Mucosa of stomach (tissue), 1 donor: ENCODE results near the gene C2orf78.

ENCODE experiments used
- H3K27me3 ChIP-seq: one replicate; pipeline ENCODE4 v1.7.0; 2013; ENCODE audit warnings: mild to moderate bottlenecking, low read length; ENCODE audit not compliant: control insufficient read depth, insufficient read depth
- H3K36me3 ChIP-seq: one replicate; pipeline ENCODE4 v1.7.0; 2013; ENCODE audit warnings: low read length; ENCODE audit not compliant: control insufficient read depth, insufficient read depth
- H3K4me1 ChIP-seq: one replicate; pipeline ENCODE4 v1.7.0; 2013; ENCODE audit warnings: mild to moderate bottlenecking, low read length; ENCODE audit not compliant: control insufficient read depth, insufficient read depth
- H3K4me3 ChIP-seq: one replicate; pipeline ENCODE4 v1.7.0; 2013; ENCODE audit warnings: low read length
- H3K9ac ChIP-seq: one replicate; pipeline ENCODE4 v1.7.0; 2013; ENCODE audit warnings: mild to moderate bottlenecking, low read length, moderate library complexity
- H3K9me3 ChIP-seq: one replicate; pipeline ENCODE4 v1.7.0; 2013; ENCODE audit warnings: mild to moderate bottlenecking, low read length, moderate library complexity; ENCODE audit not compliant: control insufficient read depth
- donor health status: Pancreatic carcinoma.

Gene C2orf78

GRCh38 chr2:73828818-73829570 is 45.0 kb downstream of the C2orf78 start, which contains the start of gene STAMBP:
Gene STAMBP, plus strand, starts transcription at chr2:73828961. Its CDS starts 1,896 bp downstream, at chr2:73830857.
- Histone ChIP-seq H3K4me1 (peaks cover 18% of the 10 kb centered on the region), H3K9ac (peak within 1 kb of the TSS; percentile 91), H3K9me3 (no peaks in the 10 kb centered on the region)

GRCh38 chr2:73830871-73831401 is 47.0 kb downstream of the C2orf78 start:
- no peak overlapping the region for H3K9ac ChIP-seq
- no peak overlapping the region for H3K4me3 ChIP-seq
- H3K27me3 ChIP-seq, result no peaks in the 10 kb centered on the region
- H3K9me3 ChIP-seq, result no peaks in the 10 kb centered on the region
- H3K36me3 ChIP-seq, result peaks cover 6% of the 10 kb centered on the region
- peaks cover 18% of the 10 kb centered on the region for H3K4me1 ChIP-seq

More at GRCh38 chr2:73828818-73829570, 45.0 kb downstream of the C2orf78 start, which contains the start of gene STAMBP:
- Histone ChIP-seq H3K4me3 (peak within 1 kb of the TSS; percentile 82), H3K36me3 (peaks cover 3% of the 10 kb centered on the region), H3K27me3 (no peaks in the 10 kb centered on the region)

- Histone ChIP-seq H3K27me3 (no peaks in the 10 kb centered on the region), H3K4me1 (peaks cover 18% of the 10 kb centered on the region), H3K9me3 (no peaks in the 10 kb centered on the region), H3K9ac (no peak overlapping the region), H3K36me3 (peaks cover 6% of the 10 kb centered on the region), H3K4me3 (no peak overlapping the region)
Measured at GRCh38 chr2:73832930-73833329, 48.9 kb downstream of the C2orf78 start.

GRCh38 chr2:73836141-73836943 is 52.4 kb downstream of the C2orf78 start:
- Histone ChIP-seq H3K9me3 (no peaks in the 10 kb centered on the region), H3K4me3 (no peak overlapping the region), H3K4me1 (peaks cover 2% of the 10 kb centered on the region), H3K9ac (no peak overlapping the region), H3K27me3 (no peaks in the 10 kb centered on the region), H3K36me3 (peaks cover 6% of the 10 kb centered on the region)

- Histone ChIP-seq H3K9me3 (no peaks in the 10 kb centered on the region), H3K36me3 (peaks cover 3% of the 10 kb centered on the region), H3K9ac (no peak overlapping the region), H3K4me3 (no peak overlapping the region), H3K27me3 (no peaks in the 10 kb centered on the region), H3K4me1 (peaks cover 12% of the 10 kb centered on the region)
Measured at GRCh38 chr2:73837847-73838585, 54.0 kb downstream of the C2orf78 start.

- Histone ChIP-seq H3K4me3 (no peak overlapping the region), H3K36me3 (peaks cover 3% of the 10 kb centered on the region), H3K9me3 (no peaks in the 10 kb centered on the region), H3K27me3 (no peaks in the 10 kb centered on the region), H3K4me1 (peaks cover 12% of the 10 kb centered on the region), H3K9ac (no peak overlapping the region)
Measured at GRCh38 chr2:73838889-73839534, 55.0 kb downstream of the C2orf78 start.

GRCh38 chr2:73839653-73840411 is 55.8 kb downstream of the C2orf78 start:
- H3K9ac ChIP-seq, result no peak overlapping the region
- H3K9me3 ChIP-seq, result no peaks in the 10 kb centered on the region
- peaks cover 12% of the 10 kb centered on the region for H3K4me1 ChIP-seq
- H3K4me3 ChIP-seq, result no peak overlapping the region
- no peaks in the 10 kb centered on the region for H3K36me3 ChIP-seq
- H3K27me3 ChIP-seq, result no peaks in the 10 kb centered on the region

- H3K4me1 ChIP-seq, result peaks cover 12% of the 10 kb centered on the region
- H3K4me3 ChIP-seq, result no peak overlapping the region
- H3K36me3 ChIP-seq, result no peaks in the 10 kb centered on the region
- H3K9ac ChIP-seq, result no peak overlapping the region
- no peaks in the 10 kb centered on the region for H3K27me3 ChIP-seq
- no peaks in the 10 kb centered on the region for H3K9me3 ChIP-seq
Measured at GRCh38 chr2:73841912-73842738, 58.1 kb downstream of the C2orf78 start.

GRCh38 chr2:73842739-73843019 is 58.7 kb downstream of the C2orf78 start:
- no peaks in the 10 kb centered on the region for H3K27me3 ChIP-seq
- H3K36me3 ChIP-seq, result no peaks in the 10 kb centered on the region
- H3K4me3 ChIP-seq, result no peak overlapping the region
- H3K9ac ChIP-seq, result no peak overlapping the region
- no peaks in the 10 kb centered on the region for H3K9me3 ChIP-seq
- peaks cover 12% of the 10 kb centered on the region for H3K4me1 ChIP-seq

- Histone ChIP-seq H3K27me3 (no peaks in the 10 kb centered on the region), H3K4me3 (no peak overlapping the region), H3K4me1 (peaks cover 12% of the 10 kb centered on the region), H3K9ac (no peak overlapping the region), H3K9me3 (no peaks in the 10 kb centered on the region), H3K36me3 (no peaks in the 10 kb centered on the region)
Measured at GRCh38 chr2:73844087-73844486, 60.1 kb downstream of the C2orf78 start.
